ENCODE results near the gene GPC1. TPM values are rescaled to one million over a fixed set of nuclear protein-coding genes. Genes with fewer than 3 reads are reported as not detected.

The GPC1 gene
- total RNA-seq, 1 donor from 2014 or later: 252 TPM

DNA sequence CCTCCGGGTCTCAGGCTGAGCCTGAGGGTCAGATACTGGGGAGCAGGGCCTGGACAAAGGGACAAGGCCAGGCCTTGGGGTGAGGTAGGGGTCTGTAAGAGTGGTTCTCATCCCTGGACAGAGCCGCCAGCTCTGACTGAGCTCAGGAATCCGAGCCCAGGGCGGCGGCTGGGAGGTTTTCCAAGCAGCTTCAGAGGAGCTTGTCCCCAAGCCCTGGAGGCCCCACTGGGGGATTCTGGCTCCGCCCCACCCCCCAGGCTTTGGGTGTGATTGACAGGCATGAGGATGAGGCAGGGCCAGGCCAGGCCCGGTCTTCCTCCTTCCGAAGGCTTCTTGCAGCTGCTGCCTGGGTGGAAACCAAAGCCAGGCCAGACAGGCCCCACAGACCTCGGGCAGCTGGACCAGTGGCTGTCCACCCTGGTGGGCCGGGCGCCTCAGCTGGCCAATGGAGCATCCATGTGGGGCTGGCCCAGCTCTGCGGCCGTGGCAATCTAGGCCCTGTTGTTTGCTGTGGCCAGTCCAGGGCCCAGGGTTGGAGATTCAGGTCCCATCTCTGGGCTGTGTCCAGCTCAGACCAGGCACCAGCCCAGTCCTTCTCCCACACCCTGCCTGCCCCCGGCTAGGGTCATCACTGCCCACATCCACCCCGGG, 23.1 kb upstream of the GPC1 start:
- no peak overlapping the region for H3K4me2 ChIP-seq (ENCODE audit: low read length)
- H3K79me2 ChIP-seq (ENCODE audit: insufficient read depth, low read length): no peaks in the 10 kb centered on the region
- no peak overlapping the region for H3K27ac ChIP-seq (ENCODE audit: low read depth, low read length)
- Mint-ChIP-seq H3K27ac (ENCODE audit: unreplicated experiment) (no peak overlapping the region), H3K9me3 (ENCODE audit: unreplicated experiment) (peaks cover 2% of the 10 kb centered on the region), H3K4me1 (ENCODE audit: low read depth, unreplicated experiment) (no peaks in the 10 kb centered on the region), H3K27me3 (ENCODE audit: low read depth, unreplicated experiment) (peaks cover 4% of the 10 kb centered on the region), H3K4me3 (ENCODE audit: unreplicated experiment) (no peak overlapping the region), H3K36me3 (ENCODE audit: low read depth, unreplicated experiment) (no peaks in the 10 kb centered on the region)
- FAIRE-seq: no peak
- no peaks in the 10 kb centered on the region for H3K36me3 ChIP-seq (ENCODE audit: insufficient read depth, low read length)
- no peaks in the 10 kb centered on the region for H4K20me1 ChIP-seq (ENCODE audit: insufficient read depth, low read length)
- H3K27me3 ChIP-seq (ENCODE audit: insufficient read depth, low read length): no peaks in the 10 kb centered on the region
- no peaks in the 10 kb centered on the region for H3K4me1 ChIP-seq (ENCODE audit: insufficient read depth, low read length)
- no peak overlapping the region for H3K4me3 ChIP-seq (ENCODE audit: insufficient read depth, low read depth, low read length)
- DNase-seq (ENCODE audit: low read depth): no peak
- H2AFZ ChIP-seq (ENCODE audit: low read depth, low read length): no peak overlapping the region
- H3K9ac ChIP-seq (ENCODE audit: low read length): no peak overlapping the region
- no peaks in the 10 kb centered on the region for H3K9me3 ChIP-seq (ENCODE audit: insufficient read depth, low read depth, low read length)
- TF ChIP-seq, protein P1, sequence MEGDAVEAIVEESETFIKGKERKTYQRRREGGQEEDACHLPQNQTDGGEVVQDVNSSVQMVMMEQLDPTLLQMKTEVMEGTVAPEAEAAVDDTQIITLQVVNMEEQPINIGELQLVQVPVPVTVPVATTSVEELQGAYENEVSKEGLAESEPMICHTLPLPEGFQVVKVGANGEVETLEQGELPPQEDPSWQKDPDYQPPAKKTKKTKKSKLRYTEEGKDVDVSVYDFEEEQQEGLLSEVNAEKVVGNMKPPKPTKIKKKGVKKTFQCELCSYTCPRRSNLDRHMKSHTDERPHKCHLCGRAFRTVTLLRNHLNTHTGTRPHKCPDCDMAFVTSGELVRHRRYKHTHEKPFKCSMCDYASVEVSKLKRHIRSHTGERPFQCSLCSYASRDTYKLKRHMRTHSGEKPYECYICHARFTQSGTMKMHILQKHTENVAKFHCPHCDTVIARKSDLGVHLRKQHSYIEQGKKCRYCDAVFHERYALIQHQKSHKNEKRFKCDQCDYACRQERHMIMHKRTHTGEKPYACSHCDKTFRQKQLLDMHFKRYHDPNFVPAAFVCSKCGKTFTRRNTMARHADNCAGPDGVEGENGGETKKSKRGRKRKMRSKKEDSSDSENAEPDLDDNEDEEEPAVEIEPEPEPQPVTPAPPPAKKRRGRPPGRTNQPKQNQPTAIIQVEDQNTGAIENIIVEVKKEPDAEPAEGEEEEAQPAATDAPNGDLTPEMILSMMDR (IDR thresholded peaks at IDR 0.05; ENCODE audit: insufficient read depth, low read depth, low read length): no peak
- TF ChIP-seq EZH2 (IDR thresholded peaks at IDR 0.05; ENCODE audit: insufficient read depth, low read length): no peak

DNA sequence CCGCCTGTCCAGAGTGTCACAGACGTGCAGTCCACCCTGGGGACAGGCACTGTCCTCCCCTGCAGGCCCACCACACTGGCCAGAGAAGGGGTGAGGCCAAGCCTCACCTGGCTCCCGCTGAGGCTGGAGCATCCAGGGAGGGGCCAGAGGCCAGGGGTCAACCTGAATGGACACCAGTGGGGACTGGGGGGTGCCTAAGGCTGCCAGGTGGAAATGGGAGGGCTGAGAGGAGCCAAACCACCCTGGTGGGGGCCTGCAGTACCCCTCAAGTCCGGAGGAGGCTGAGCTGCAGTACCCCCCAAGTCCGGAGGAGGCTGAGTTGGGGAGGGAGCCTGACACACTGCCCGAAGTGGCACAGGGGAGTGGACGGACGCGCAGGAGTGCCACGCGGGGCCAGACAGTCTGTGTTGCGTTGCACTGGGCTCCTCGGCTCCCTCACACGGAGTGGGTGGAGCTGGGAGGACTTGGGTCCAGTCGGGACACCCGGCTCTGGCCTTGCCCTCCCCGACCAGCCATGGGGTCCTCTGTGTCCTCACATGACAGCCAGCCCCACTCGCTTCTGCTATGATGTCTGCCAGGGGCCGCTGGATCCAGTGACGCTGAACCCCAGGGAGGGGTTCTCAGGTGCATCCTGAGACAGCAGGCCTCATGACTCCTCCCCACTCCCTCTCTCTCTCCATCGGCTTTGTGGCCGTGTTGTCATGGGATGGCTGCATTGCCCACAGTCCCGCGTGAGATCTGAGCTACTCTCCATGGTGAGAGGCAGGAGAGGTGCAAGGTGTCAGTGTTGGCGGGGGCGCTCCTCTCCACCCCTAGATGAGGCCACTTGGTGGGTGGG, 22.3 kb upstream of the GPC1 start:
- Histone ChIP-seq H2AFZ (ENCODE audit: low read depth, low read length) (no peak overlapping the region), H3K4me3 (ENCODE audit: insufficient read depth, low read depth, low read length) (no peak overlapping the region), H3K4me2 (ENCODE audit: low read length) (no peak overlapping the region), H4K20me1 (ENCODE audit: insufficient read depth, low read length) (no peaks in the 10 kb centered on the region), H3K27ac (ENCODE audit: low read depth, low read length) (no peak overlapping the region), H3K9ac (ENCODE audit: low read length) (no peak overlapping the region), H3K9me3 (ENCODE audit: insufficient read depth, low read depth, low read length) (no peaks in the 10 kb centered on the region), H3K79me2 (ENCODE audit: insufficient read depth, low read length) (no peaks in the 10 kb centered on the region), H3K36me3 (ENCODE audit: insufficient read depth, low read length) (no peaks in the 10 kb centered on the region), H3K4me1 (ENCODE audit: insufficient read depth, low read length) (no peaks in the 10 kb centered on the region), H3K27me3 (ENCODE audit: insufficient read depth, low read length) (no peaks in the 10 kb centered on the region)
- Mint-ChIP-seq H3K36me3 (ENCODE audit: low read depth, unreplicated experiment) (no peaks in the 10 kb centered on the region), H3K27me3 (ENCODE audit: low read depth, unreplicated experiment) (peaks cover 4% of the 10 kb centered on the region), H3K4me1 (ENCODE audit: low read depth, unreplicated experiment) (no peaks in the 10 kb centered on the region), H3K9me3 (ENCODE audit: unreplicated experiment) (peaks cover 3% of the 10 kb centered on the region), H3K4me3 (ENCODE audit: unreplicated experiment) (no peak overlapping the region), H3K27ac (ENCODE audit: unreplicated experiment) (no peak overlapping the region)
- DNase-seq (ENCODE audit: low read depth) (no peak), FAIRE-seq (no peak)
- TF ChIP-seq EZH2 (IDR thresholded peaks at IDR 0.05; ENCODE audit: insufficient read depth, low read length): no peak
- TF ChIP-seq, protein P1 (IDR thresholded peaks at IDR 0.05; ENCODE audit: insufficient read depth, low read depth, low read length): no peak

Measured in astrocyte (in vitro differentiated cells and primary cell).